ENCODE results near the gene DAPK1. TPM values are rescaled to one million over a fixed set of nuclear protein-coding genes. Genes with fewer than 3 reads are reported as not detected.

The DAPK1 gene
- total RNA-seq, 1 donor from 2014 or later, result 29.5 TPM

DNA sequence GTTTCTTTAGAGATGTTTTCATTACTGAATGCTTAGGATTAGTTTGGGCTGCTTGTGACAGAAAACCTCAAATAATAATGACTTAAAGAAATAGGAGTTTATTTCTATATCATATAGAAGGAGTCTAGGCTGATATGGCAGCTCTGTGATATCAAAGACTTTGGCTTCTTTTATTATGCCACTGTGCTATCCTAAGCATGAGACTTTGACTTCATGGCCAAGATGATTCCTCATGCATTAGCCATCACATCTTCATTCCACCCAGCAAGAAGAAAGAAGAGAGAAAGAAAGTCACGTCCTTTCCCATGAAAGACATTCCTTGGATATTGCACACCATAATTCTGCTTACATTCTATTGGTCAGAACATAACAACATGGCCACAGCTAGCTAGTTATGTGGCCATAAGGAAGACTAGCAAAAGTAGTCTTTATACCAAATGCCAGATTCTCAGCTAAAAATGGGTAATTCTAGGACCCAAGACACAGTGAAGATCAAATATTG is 76.2 kb downstream of the DAPK1 start:
- H3K4me1 Mint-ChIP-seq, result peaks cover 43% of the 10 kb centered on the region

DNA sequence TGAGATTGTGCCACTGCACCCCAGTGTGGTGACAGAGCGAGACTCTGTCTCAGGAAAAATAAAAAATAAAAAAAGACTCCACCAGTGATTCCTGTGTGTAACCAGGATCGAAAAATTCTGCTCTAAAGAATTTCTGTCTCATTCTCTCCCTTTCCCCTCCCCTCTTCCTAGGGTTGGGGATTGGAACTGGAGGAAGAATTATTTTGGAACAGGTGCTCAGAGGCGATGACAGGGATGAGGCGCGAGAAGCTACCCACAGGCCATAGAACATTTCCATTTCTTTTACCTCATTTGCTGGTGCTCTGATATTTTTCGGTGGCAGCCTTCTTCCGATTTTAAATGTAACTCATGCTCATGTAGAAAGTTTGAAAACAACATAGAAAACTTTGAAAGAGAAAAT is 80.1 kb downstream of the DAPK1 start:
- Histone ChIP-seq H4K20me1 (ENCODE audit: low read depth) (no peaks in the 10 kb centered on the region), H3F3A (ENCODE audit: low read depth) (no peaks in the 10 kb centered on the region), H3K4me3 (no peak overlapping the region), H3K36me3 (no peaks in the 10 kb centered on the region), H3K79me2 (ENCODE audit: low read depth) (peaks cover 18% of the 10 kb centered on the region), H3K9ac (no peak overlapping the region), H2AFZ (replicated peaks) (no peak overlapping the region), H3K27ac (no peak overlapping the region), H3K4me1 (no peaks in the 10 kb centered on the region), H3K9me3 (ENCODE audit: low read depth) (no peaks in the 10 kb centered on the region), H3K27me3 (no peaks in the 10 kb centered on the region), H3K4me2 (no peak overlapping the region)
- TF ChIP-seq EZH2 (IDR thresholded peaks at IDR 0.05) (no peak), EZH2phosphoT487 (IDR thresholded peaks at IDR 0.05) (no peak)
- TF ChIP-seq, protein P1, sequence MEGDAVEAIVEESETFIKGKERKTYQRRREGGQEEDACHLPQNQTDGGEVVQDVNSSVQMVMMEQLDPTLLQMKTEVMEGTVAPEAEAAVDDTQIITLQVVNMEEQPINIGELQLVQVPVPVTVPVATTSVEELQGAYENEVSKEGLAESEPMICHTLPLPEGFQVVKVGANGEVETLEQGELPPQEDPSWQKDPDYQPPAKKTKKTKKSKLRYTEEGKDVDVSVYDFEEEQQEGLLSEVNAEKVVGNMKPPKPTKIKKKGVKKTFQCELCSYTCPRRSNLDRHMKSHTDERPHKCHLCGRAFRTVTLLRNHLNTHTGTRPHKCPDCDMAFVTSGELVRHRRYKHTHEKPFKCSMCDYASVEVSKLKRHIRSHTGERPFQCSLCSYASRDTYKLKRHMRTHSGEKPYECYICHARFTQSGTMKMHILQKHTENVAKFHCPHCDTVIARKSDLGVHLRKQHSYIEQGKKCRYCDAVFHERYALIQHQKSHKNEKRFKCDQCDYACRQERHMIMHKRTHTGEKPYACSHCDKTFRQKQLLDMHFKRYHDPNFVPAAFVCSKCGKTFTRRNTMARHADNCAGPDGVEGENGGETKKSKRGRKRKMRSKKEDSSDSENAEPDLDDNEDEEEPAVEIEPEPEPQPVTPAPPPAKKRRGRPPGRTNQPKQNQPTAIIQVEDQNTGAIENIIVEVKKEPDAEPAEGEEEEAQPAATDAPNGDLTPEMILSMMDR (IDR thresholded peaks at IDR 0.05), result no peak
- H3K4me1 Mint-ChIP-seq, result peaks cover 24% of the 10 kb centered on the region
- no peak overlapping the region for H3K4me3 Mint-ChIP-seq
- H3K36me3 Mint-ChIP-seq, result peaks cover 6% of the 10 kb centered on the region
- no peak for DNase-seq (ENCODE audit: low spot score)
- H3K27ac Mint-ChIP-seq, result no peak overlapping the region
- H3K9me3 Mint-ChIP-seq, result no peaks in the 10 kb centered on the region
- H3K27me3 Mint-ChIP-seq (ENCODE audit: insufficient read depth, low read depth), result no peaks in the 10 kb centered on the region

More for the DNA sequence above, 76.2 kb downstream of the DAPK1 start:
- Histone ChIP-seq H3K79me2 (ENCODE audit: low read depth) (peaks cover 34% of the 10 kb centered on the region), H3K27me3 (no peaks in the 10 kb centered on the region), H3K27ac (no peak overlapping the region), H3K4me3 (no peak overlapping the region), H3F3A (ENCODE audit: low read depth) (peaks cover 9% of the 10 kb centered on the region), H3K36me3 (no peaks in the 10 kb centered on the region), H3K4me2 (no peak overlapping the region), H3K9me3 (ENCODE audit: low read depth) (no peaks in the 10 kb centered on the region), H3K9ac (no peak overlapping the region), H2AFZ (replicated peaks) (no peak overlapping the region), H3K4me1 (peaks cover 27% of the 10 kb centered on the region), H4K20me1 (ENCODE audit: low read depth) (peaks cover 23% of the 10 kb centered on the region)
- no peak for TF ChIP-seq EZH2 (IDR thresholded peaks at IDR 0.05)
- TF ChIP-seq EZH2phosphoT487 (IDR thresholded peaks at IDR 0.05), result no peak
- TF ChIP-seq, protein P1 (IDR thresholded peaks at IDR 0.05), result no peak
- Mint-ChIP-seq H3K27ac (no peak overlapping the region), H3K36me3 (peaks cover 7% of the 10 kb centered on the region), H3K27me3 (ENCODE audit: insufficient read depth, low read depth) (no peaks in the 10 kb centered on the region), H3K9me3 (no peaks in the 10 kb centered on the region), H3K4me3 (no peak overlapping the region)
- no peak for DNase-seq (ENCODE audit: low spot score)

DNA sequence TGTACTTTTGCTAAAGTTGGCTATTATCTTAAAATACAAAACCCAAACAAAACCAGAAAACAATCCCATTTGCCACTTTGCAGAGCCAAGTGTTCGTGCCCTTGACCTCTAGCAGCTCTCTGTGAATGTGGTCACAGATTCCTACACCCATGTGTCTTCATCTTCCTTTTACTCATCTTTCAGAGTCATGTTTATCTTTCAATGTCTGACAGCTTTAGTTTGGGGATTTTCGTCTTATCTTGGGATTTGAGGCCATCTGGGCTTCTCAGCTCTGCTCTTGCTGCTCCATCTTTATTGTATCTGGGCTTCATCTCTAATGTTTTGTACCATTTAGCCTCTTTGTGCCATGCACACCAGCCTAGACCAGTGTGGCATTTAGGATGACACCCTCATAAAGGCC is 81.0 kb downstream of the DAPK1 start:
- Mint-ChIP-seq H3K27ac (no peak overlapping the region), H3K4me1 (peaks cover 22% of the 10 kb centered on the region)
- H3K79me2 ChIP-seq (ENCODE audit: low read depth), result peaks cover 23% of the 10 kb centered on the region

More for the DNA sequence above, 81.0 kb downstream of the DAPK1 start:
- Histone ChIP-seq H3K9me3 (ENCODE audit: low read depth) (no peaks in the 10 kb centered on the region), H3K27ac (no peak overlapping the region), H3K9ac (no peak overlapping the region), H3K27me3 (no peaks in the 10 kb centered on the region), H3K4me2 (no peak overlapping the region), H3K4me3 (no peak overlapping the region), H4K20me1 (ENCODE audit: low read depth) (no peaks in the 10 kb centered on the region), H2AFZ (replicated peaks) (no peak overlapping the region), H3K4me1 (no peaks in the 10 kb centered on the region), H3K36me3 (no peaks in the 10 kb centered on the region), H3F3A (ENCODE audit: low read depth) (no peaks in the 10 kb centered on the region)
- TF ChIP-seq EZH2phosphoT487 (IDR thresholded peaks at IDR 0.05) (no peak), EZH2 (IDR thresholded peaks at IDR 0.05) (no peak)
- TF ChIP-seq, protein P1 (IDR thresholded peaks at IDR 0.05), result no peak
- Mint-ChIP-seq H3K4me3 (no peak overlapping the region), H3K36me3 (peaks cover 6% of the 10 kb centered on the region), H3K9me3 (no peaks in the 10 kb centered on the region), H3K27me3 (ENCODE audit: insufficient read depth, low read depth) (no peaks in the 10 kb centered on the region)
- no peak for DNase-seq (ENCODE audit: low spot score)

Measured in neural progenitor cell (in vitro differentiated cells).